Astrocyte (in vitro differentiated cells and primary cell): Measurements from ENCODE around the gene CD68. TPM values are rescaled to one million over a fixed set of nuclear protein-coding genes. Genes with fewer than 3 reads are reported as not detected.

Source experiments
- DNase-seq: peaks from one replicate; pipeline ENCODE4 v3.0.0-alpha.2; 2010; ENCODE audit warnings: low read depth
- FAIRE-seq: peaks from 2 replicates; lab custom pipeline; 2011; peaks lifted over from hg19 to GRCh38; lab: Jason Lieb, UNC
- H2AFZ ChIP-seq: 2 replicates; pipeline ENCODE4 v1.6.0; 2012; ENCODE audit warnings: low read depth, low read length, inconsistent platforms
- H3K27ac ChIP-seq: 2 replicates; pipeline ENCODE4 v1.5.1; 2011; ENCODE audit warnings: low read depth, low read length, inconsistent platforms
- H3K27me3 ChIP-seq: 2 replicates; pipeline ENCODE4 v1.6.0; 2011; ENCODE audit warnings: low read length, inconsistent platforms; ENCODE audit not compliant: insufficient read depth
- H3K36me3 ChIP-seq: 2 replicates; pipeline ENCODE4 v1.5.1; 2011; ENCODE audit warnings: low read length, inconsistent platforms; ENCODE audit not compliant: insufficient read depth
- H3K4me1 ChIP-seq: 2 replicates; pipeline ENCODE4 v1.5.1; 2011; ENCODE audit warnings: low read length, inconsistent platforms; ENCODE audit not compliant: insufficient read depth
- H3K4me2 ChIP-seq: 2 replicates; pipeline ENCODE4 v1.6.0; 2012; ENCODE audit warnings: low read length, inconsistent platforms
- H3K4me3 ChIP-seq: 2 replicates; pipeline ENCODE4 v1.5.1; 2011; ENCODE audit warnings: low read depth, mild to moderate bottlenecking, low read length, inconsistent platforms; ENCODE audit not compliant: insufficient read depth
- H3K79me2 ChIP-seq: 2 replicates; pipeline ENCODE4 v1.6.0; 2012; ENCODE audit warnings: mild to moderate bottlenecking, low read length, inconsistent platforms; ENCODE audit not compliant: insufficient read depth
- H3K9ac ChIP-seq: 2 replicates; pipeline ENCODE4 v1.6.0; 2012; ENCODE audit warnings: mild to moderate bottlenecking, low read length, inconsistent platforms
- H3K9me3 ChIP-seq: 2 replicates; pipeline ENCODE4 v1.5.1; 2012; ENCODE audit warnings: low read depth, mild to moderate bottlenecking, low read length, inconsistent platforms; ENCODE audit not compliant: insufficient read depth
- H4K20me1 ChIP-seq: 2 replicates; pipeline ENCODE4 v1.6.0; 2012; ENCODE audit warnings: low read length, inconsistent platforms; ENCODE audit not compliant: insufficient read depth
- H3K27ac Mint-ChIP-seq: one replicate; pipeline ENCODE4 v1.8.0; 2021; ENCODE audit warnings: mild to moderate bottlenecking, mixed read lengths; ENCODE audit not compliant: unreplicated experiment
- H3K27me3 Mint-ChIP-seq: one replicate; pipeline ENCODE4 v1.8.0; 2021; ENCODE audit warnings: low read depth, mixed read lengths; ENCODE audit not compliant: unreplicated experiment
- H3K36me3 Mint-ChIP-seq: one replicate; pipeline ENCODE4 v1.8.0; 2021; ENCODE audit warnings: low read depth, mixed read lengths; ENCODE audit not compliant: unreplicated experiment
- H3K4me1 Mint-ChIP-seq: one replicate; pipeline ENCODE4 v1.8.0; 2021; ENCODE audit warnings: low read depth, mixed read lengths; ENCODE audit not compliant: unreplicated experiment
- H3K4me3 Mint-ChIP-seq: one replicate; pipeline ENCODE4 v1.8.0; 2021; ENCODE audit warnings: mild to moderate bottlenecking, moderate library complexity, mixed read lengths; ENCODE audit not compliant: unreplicated experiment
- H3K9me3 Mint-ChIP-seq: one replicate; pipeline ENCODE4 v1.8.0; 2021; ENCODE audit warnings: mild to moderate bottlenecking, mixed read lengths; ENCODE audit not compliant: unreplicated experiment
- CTCF ChIP-seq: IDR thresholded peaks from 2 replicates; pipeline ENCODE4 v1.5.1; 2011; ENCODE audit warnings: low read depth, mild to moderate bottlenecking, inconsistent platforms, low read length, moderate library complexity; ENCODE audit not compliant: insufficient read depth
- EZH2 ChIP-seq: IDR thresholded peaks from 2 replicates; pipeline ENCODE4 v1.6.1; 2012; ENCODE audit warnings: mild to moderate bottlenecking, low read length, inconsistent platforms; ENCODE audit not compliant: insufficient read depth
- total RNA-seq: library from RNA; stranded (reverse); gene quantifications from 2 replicates; pipeline ENCODE4 v1.2.1, GENCODE V29; 2021

CD68 gene
- total RNA-seq, 1 donor from 2014 or later = 4.4 TPM

GRCh38 chr17:7561028-7561575, 18.3 kb upstream of the CD68 start:
- peak overlapping the region; percentile 88 for H3K9ac ChIP-seq
- peaks cover 15% of the 10 kb centered on the region for H3K36me3 ChIP-seq
- H3K4me1 ChIP-seq = peaks cover 25% of the 10 kb centered on the region
- peaks cover 21% of the 10 kb centered on the region for H4K20me1 ChIP-seq
- Mint-ChIP-seq H3K27me3 (no peaks in the 10 kb centered on the region), H3K27ac (peak overlapping the region; percentile 75), H3K9me3 (no peaks in the 10 kb centered on the region), H3K36me3 (peaks cover 5% of the 10 kb centered on the region), H3K4me1 (peaks cover 17% of the 10 kb centered on the region), H3K4me3 (peak overlapping the region; percentile 89)
- peak overlapping the region; percentile 88 for H3K4me3 ChIP-seq
- peak overlapping the region; percentile 100 for H3K4me2 ChIP-seq
- H3K79me2 ChIP-seq = peaks cover 43% of the 10 kb centered on the region
- DNase-seq = peak; percentile 53
- peak overlapping the region; percentile 92 for H2AFZ ChIP-seq
- H3K9me3 ChIP-seq = no peaks in the 10 kb centered on the region
- peak overlapping the region; percentile 73 for H3K27ac ChIP-seq
- no peak for FAIRE-seq
- H3K27me3 ChIP-seq = no peaks in the 10 kb centered on the region
- TF ChIP-seq EZH2 = no peak
- TF ChIP-seq CTCF = peak; percentile 68

DNA sequence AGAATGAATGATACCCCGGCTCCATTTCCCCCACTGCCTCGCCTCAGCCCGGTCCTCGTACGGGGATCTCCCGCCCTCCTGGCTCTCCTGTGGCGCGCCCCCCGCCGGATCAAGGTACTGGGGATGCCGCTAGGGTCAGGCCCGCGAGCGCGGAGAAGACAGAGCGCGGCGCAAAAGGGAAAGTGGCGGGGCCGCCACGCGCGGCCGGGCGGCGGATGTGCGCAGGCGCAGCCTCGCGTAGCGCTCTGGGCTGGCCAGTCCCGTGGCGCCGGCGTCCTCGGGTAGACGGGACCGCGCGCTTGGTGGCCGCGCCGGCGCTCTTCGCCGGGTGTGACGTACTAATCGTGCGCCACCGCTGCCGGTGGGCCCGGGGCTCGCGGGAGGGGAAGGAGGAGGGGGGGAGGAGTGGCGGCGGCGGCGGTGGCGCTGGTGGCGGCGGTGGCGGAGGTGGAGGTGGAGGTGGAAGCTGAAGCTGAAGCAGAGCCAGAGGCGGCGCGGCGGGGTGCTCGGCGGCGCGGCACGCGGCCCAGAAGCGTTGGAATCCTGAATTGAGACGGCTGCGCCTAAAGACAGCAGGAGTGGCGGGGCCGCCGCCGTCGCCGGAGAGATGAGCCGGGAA, 17.7 kb upstream of the CD68 start, which contains the start of gene SENP3:
SENP3 (plus strand) TSS at position 331 of the 619 bp plus-strand sequence. CDS start 1,158 bp downstream, outside the sequence.
- H3K4me1 ChIP-seq = peaks cover 25% of the 10 kb centered on the region
- H3K27me3 ChIP-seq = no peaks in the 10 kb centered on the region
- H3K36me3 ChIP-seq = peaks cover 17% of the 10 kb centered on the region
- H3K4me2 ChIP-seq = peak within 1 kb of the TSS; percentile 100
- H3K9me3 ChIP-seq = no peaks in the 10 kb centered on the region
- peaks cover 17% of the 10 kb centered on the region for H3K4me1 Mint-ChIP-seq
- TF ChIP-seq EZH2 = no peak
- no peak for TF ChIP-seq CTCF
- DNase-seq (peak; percentile 73), FAIRE-seq (no peak)
- peak within 1 kb of the TSS; percentile 92 for H3K27ac Mint-ChIP-seq
- peaks cover 43% of the 10 kb centered on the region for H3K79me2 ChIP-seq
- peak within 1 kb of the TSS; percentile 92 for H2AFZ ChIP-seq
- H3K9me3 Mint-ChIP-seq = no peaks in the 10 kb centered on the region
- peak within 1 kb of the TSS; percentile 88 for H3K9ac ChIP-seq
- H3K27me3 Mint-ChIP-seq = no peaks in the 10 kb centered on the region
- peak within 1 kb of the TSS; percentile 74 for H3K27ac ChIP-seq
- peaks cover 23% of the 10 kb centered on the region for H4K20me1 ChIP-seq
- H3K36me3 Mint-ChIP-seq = peaks cover 5% of the 10 kb centered on the region
- H3K4me3 ChIP-seq = peak within 1 kb of the TSS; percentile 88
- peak within 1 kb of the TSS; percentile 97 for H3K4me3 Mint-ChIP-seq

DNA sequence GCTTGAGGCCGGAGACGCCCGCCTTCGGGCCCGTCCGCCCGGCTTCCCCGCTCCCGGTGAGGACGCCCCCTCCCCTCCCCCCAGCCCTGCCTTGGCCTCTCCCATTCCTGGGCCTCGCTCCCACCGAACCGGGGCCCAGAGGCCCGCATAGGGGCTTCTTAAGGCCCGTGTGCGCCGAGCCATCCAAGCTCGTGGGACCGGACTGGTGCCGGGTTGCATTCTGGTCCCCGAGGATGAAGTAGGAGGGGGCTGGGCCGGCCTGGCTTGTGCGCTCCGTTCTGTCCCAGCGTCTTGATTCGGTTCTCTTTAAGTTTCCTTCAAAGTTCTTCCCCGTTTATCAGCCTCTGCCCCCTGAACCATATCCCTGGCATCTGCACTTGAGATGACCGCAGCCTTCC, 17.2 kb upstream of the CD68 start:
- TF ChIP-seq EZH2 = no peak
- no peak for TF ChIP-seq CTCF
- H3K36me3 ChIP-seq = peaks cover 22% of the 10 kb centered on the region
- no peak for FAIRE-seq

More for the DNA sequence above, 17.2 kb upstream of the CD68 start:
- Histone ChIP-seq H3K4me1 (peaks cover 25% of the 10 kb centered on the region), H3K9ac (peak overlapping the region; percentile 88), H3K27ac (peak overlapping the region; percentile 74), H3K4me3 (peak overlapping the region; percentile 88), H3K79me2 (peaks cover 48% of the 10 kb centered on the region), H2AFZ (no peak overlapping the region), H3K4me2 (peak overlapping the region; percentile 100), H3K9me3 (no peaks in the 10 kb centered on the region), H3K27me3 (no peaks in the 10 kb centered on the region), H4K20me1 (peaks cover 24% of the 10 kb centered on the region)
- H3K9me3 Mint-ChIP-seq = no peaks in the 10 kb centered on the region
- peak overlapping the region; percentile 92 for H3K27ac Mint-ChIP-seq
- H3K27me3 Mint-ChIP-seq = no peaks in the 10 kb centered on the region
- peaks cover 8% of the 10 kb centered on the region for H3K36me3 Mint-ChIP-seq
- DNase-seq = no peak
- H3K4me1 Mint-ChIP-seq = peaks cover 17% of the 10 kb centered on the region
- H3K4me3 Mint-ChIP-seq = peak overlapping the region; percentile 97
